OCI-LY1 (cell line): ENCODE results near the gene SLC25A33.
A peak's percentile ranks its signal among the peaks of the same experiment; 100 is the strongest.
"Not testable (repeated sequence)": the region's sequence is repeated elsewhere in the genome, so short reads cannot be mapped to it uniquely, and the experiment has no call there.

Experiments used
- H2AFZ ChIP-seq: fragments of 200-600 bp; sonication (generic), shearing (Covaris generic); 2 replicates; pipeline ENCODE4 v1.6.0; 2014; ENCODE audit warnings: antibody characterized with exemption, mild to moderate bottlenecking, low read length
- H3F3A ChIP-seq: fragments of 200-600 bp; sonication (generic), shearing (Covaris generic); 2 replicates; pipeline ENCODE4 v1.6.0; 2014; ENCODE audit warnings: mild to moderate bottlenecking, antibody characterized with exemption, low read length, moderate library complexity; ENCODE audit not compliant: insufficient read depth
- H3K27ac ChIP-seq: fragments of 200-600 bp; sonication (generic); 2 replicates; pipeline ENCODE4 v1.5.1; 2014; ENCODE audit warnings: low read length, mixed run types, mild to moderate bottlenecking, low read depth; ENCODE audit not compliant: poor library complexity, severe bottlenecking
- H3K27me3 ChIP-seq: fragments of 200-600 bp; sonication (generic); 2 replicates; pipeline ENCODE4 v1.6.0; 2014; ENCODE audit warnings: antibody characterized with exemption, mild to moderate bottlenecking, low read length, moderate library complexity; ENCODE audit not compliant: insufficient read depth
- H3K36me3 ChIP-seq: fragments of 200-600 bp; sonication (generic); 2 replicates; pipeline ENCODE4 v1.6.1; 2014; ENCODE audit warnings: mild to moderate bottlenecking, antibody characterized with exemption, low read length, moderate library complexity, mixed read lengths; ENCODE audit not compliant: insufficient read depth
- H3K4me1 ChIP-seq: fragments of 200-600 bp; sonication (generic); 2 replicates; pipeline ENCODE4 v1.5.1; 2014; ENCODE audit warnings: mild to moderate bottlenecking, low read length, moderate library complexity; ENCODE audit not compliant: insufficient read depth, severe bottlenecking
- H3K4me2 ChIP-seq: fragments of 200-600 bp; sonication (generic), shearing (Covaris generic); 2 replicates; pipeline ENCODE4 v1.6.1; 2014; ENCODE audit warnings: low read length
- H3K4me3 ChIP-seq: fragments of 200-600 bp; sonication (generic); 2 replicates; pipeline ENCODE4 v1.5.1; 2014; ENCODE audit warnings: low read length, low read depth, mild to moderate bottlenecking, mixed read lengths; ENCODE audit not compliant: poor library complexity, severe bottlenecking
- H3K79me2 ChIP-seq: fragments of 200-600 bp; shearing (Covaris generic); 2 replicates; pipeline ENCODE4 v1.6.1; 2016; ENCODE audit warnings: mixed run types, low read length, mixed read lengths; ENCODE audit not compliant: insufficient read depth
- H3K9ac ChIP-seq: fragments of 200-600 bp; sonication (generic), shearing (Covaris generic); 2 replicates; pipeline ENCODE4 v1.6.1; 2014; ENCODE audit warnings: mild to moderate bottlenecking, low read length, mixed read lengths
- H3K9me2 ChIP-seq: fragments of 200-600 bp; sonication (generic), shearing (Covaris generic); 2 replicates; pipeline ENCODE4 v1.6.1; 2014; ENCODE audit warnings: low read depth, mild to moderate bottlenecking, low read length, mixed read lengths
- H3K9me3 ChIP-seq: fragments of 200-600 bp; shearing (Covaris generic); 2 replicates; pipeline ENCODE4 v1.6.1; 2014; ENCODE audit warnings: low read length, mixed read lengths
- H4K20me1 ChIP-seq: fragments of 200-600 bp; sonication (generic), shearing (Covaris generic); 2 replicates; pipeline ENCODE4 v1.6.0; 2016; ENCODE audit warnings: mild to moderate bottlenecking, low read length; ENCODE audit not compliant: insufficient read depth
- CTCF ChIP-seq: fragments of 200-600 bp; sonication (generic), shearing (Covaris generic); IDR thresholded peaks from 2 replicates; pipeline ENCODE4 v1.5.1; 2017; ENCODE audit warnings: mild to moderate bottlenecking, antibody characterized with exemption, low read length, moderate library complexity, mixed read lengths
- EZH2 ChIP-seq: fragments of 200-600 bp; sonication (generic), shearing (Covaris generic); IDR thresholded peaks from 2 replicates; pipeline ENCODE4 v1.8.0; 2017; ENCODE audit warnings: borderline replicate concordance, mixed run types, mild to moderate bottlenecking, antibody characterized with exemption, low read length, moderate library complexity, mixed read lengths

The SLC25A33 gene

GRCh38 chr1:9558946-9559545, 19.8 kb downstream of the SLC25A33 start:
- Histone ChIP-seq H3K9ac (peak overlapping the region; percentile 16), H3K4me3 (peak overlapping the region; percentile 15), H3K79me2 (peaks cover 13% of the 10 kb centered on the region), H3K27ac (peak overlapping the region; percentile 87), H3F3A (no peaks in the 10 kb centered on the region), H3K4me1 (peaks cover 76% of the 10 kb centered on the region), H2AFZ (no peak overlapping the region), H3K27me3 (no peaks in the 10 kb centered on the region), H3K4me2 (peak overlapping the region; percentile 50), H4K20me1 (no peaks in the 10 kb centered on the region), H3K36me3 (peaks cover 84% of the 10 kb centered on the region), H3K9me3 (no peaks in the 10 kb centered on the region), H3K9me2 (no peaks in the 10 kb centered on the region)
- no peak for TF ChIP-seq CTCF
- TF ChIP-seq EZH2 = no peak

DNA sequence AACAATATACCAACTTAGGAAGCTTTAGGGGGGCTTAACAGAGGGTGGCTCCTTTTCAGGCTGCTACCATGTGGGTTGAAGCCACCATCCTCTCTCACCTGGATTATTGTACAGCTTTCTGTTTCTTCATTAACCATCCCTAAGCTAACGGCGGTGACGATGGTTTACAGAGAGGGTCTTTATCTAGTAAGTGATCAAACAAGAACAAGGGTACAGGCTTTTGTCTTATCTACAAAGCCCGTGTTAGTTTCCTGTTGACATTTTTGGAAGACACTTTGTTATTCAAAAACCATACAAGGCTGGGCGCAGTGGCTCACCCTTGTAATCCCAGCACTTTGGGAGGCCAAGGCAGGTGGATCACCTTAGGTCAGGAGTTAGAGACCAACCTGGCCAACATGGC, 20.4 kb downstream of the SLC25A33 start:
- Histone ChIP-seq H3K9me2 (no peaks in the 10 kb centered on the region), H3K4me2 (peak overlapping the region; percentile 50), H3K36me3 (peaks cover 82% of the 10 kb centered on the region), H3K79me2 (peaks cover 15% of the 10 kb centered on the region), H3K27me3 (no peaks in the 10 kb centered on the region), H3K9me3 (no peaks in the 10 kb centered on the region), H2AFZ (no peak overlapping the region), H3F3A (no peaks in the 10 kb centered on the region), H3K4me1 (peaks cover 72% of the 10 kb centered on the region), H3K4me3 (peak overlapping the region; percentile 15), H3K27ac (peak overlapping the region; percentile 87), H4K20me1 (no peaks in the 10 kb centered on the region), H3K9ac (peak overlapping the region; percentile 16)
- TF ChIP-seq EZH2 (no peak), CTCF (no peak)

DNA sequence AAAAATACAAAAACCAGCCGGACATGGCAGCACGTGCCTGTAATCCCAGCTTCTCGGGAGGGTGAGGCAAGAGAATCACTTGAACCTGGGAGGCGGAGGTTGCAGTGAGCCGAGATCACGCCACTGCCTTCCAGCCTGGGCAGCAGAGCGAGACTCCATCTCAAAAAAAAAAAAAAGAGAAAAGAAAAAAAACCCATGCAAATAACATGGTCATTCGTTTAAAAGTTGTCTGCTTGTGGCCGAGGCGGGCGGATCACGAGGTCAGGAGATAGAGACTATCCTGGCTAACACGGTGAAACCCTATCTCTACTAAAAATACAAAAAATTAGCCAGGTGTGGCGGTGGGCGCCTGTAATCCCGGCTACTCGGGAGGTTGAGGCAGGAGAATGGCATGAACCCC, 20.8 kb downstream of the SLC25A33 start:
- not testable (repeated sequence) for H3K27me3 ChIP-seq, H4K20me1 ChIP-seq, H3K9me2 ChIP-seq, H2AFZ ChIP-seq, H3K9me3 ChIP-seq, H3F3A ChIP-seq
- peak overlapping the region; percentile 50 for H3K4me2 ChIP-seq
- H3K36me3 ChIP-seq = peaks cover 83% of the 10 kb centered on the region
- H3K79me2 ChIP-seq = peaks cover 18% of the 10 kb centered on the region
- H3K27ac ChIP-seq = peak overlapping the region; percentile 87
- peak overlapping the region; percentile 16; the same call in 1 of the 2 replicates for H3K9ac ChIP-seq
- H3K4me1 ChIP-seq = peaks cover 72% of the 10 kb centered on the region
- H3K4me3 ChIP-seq = peak overlapping the region; percentile 15

GRCh38 chr1:9561429-9561828, 22.2 kb downstream of the SLC25A33 start:
- Histone ChIP-seq H3K4me1 (peaks cover 70% of the 10 kb centered on the region), H3K36me3 (peaks cover 78% of the 10 kb centered on the region), H4K20me1 (no peaks in the 10 kb centered on the region), H2AFZ (no peak overlapping the region), H3K27me3 (no peaks in the 10 kb centered on the region), H3K4me3 (no peak overlapping the region), H3K9ac (no peak overlapping the region), H3F3A (no peaks in the 10 kb centered on the region), H3K9me3 (no peaks in the 10 kb centered on the region), H3K79me2 (peaks cover 18% of the 10 kb centered on the region), H3K4me2 (no peak overlapping the region), H3K9me2 (no peaks in the 10 kb centered on the region), H3K27ac (peak overlapping the region; percentile 87)
- TF ChIP-seq CTCF (no peak), EZH2 (no peak)
